GM10266 (cell line): ENCODE data around the gene DUSP10.

Experiments
- DNase-seq: peaks from one replicate; pipeline ENCODE4 v3.0.0; 2012; ENCODE audit errors: extremely low spot score
- TF ChIP-seq, protein P1 (sequence below): IDR thresholded peaks from 2 replicates; pipeline ENCODE4 v1.5.1; 2012; ENCODE audit warnings: mild to moderate bottlenecking, low read depth; ENCODE audit not compliant: control insufficient read depth, insufficient read depth; ENCODE audit errors: missing control alignments

DUSP10 gene

DNA sequence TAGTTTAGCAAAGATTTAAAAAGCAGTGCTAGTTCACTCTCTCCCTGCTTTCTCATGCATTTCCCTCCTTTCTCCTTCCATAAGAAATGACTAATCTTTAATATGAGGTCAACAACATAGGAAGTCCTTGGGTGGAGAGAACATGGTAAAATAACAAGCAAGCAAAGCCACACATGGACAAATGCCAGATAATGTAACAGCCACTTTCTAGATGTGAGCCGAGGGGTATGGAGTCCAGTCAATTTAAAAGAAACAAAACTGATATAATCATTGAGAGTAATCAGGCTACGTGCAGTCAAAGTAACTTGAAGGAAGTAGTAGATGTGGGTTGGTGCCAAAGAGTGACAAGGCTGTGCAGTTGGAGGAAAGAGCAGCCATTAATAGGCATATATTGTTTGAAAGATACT, 69.6 kb downstream of the DUSP10 start:
- DNase-seq, result no peak
- TF ChIP-seq, protein P1, sequence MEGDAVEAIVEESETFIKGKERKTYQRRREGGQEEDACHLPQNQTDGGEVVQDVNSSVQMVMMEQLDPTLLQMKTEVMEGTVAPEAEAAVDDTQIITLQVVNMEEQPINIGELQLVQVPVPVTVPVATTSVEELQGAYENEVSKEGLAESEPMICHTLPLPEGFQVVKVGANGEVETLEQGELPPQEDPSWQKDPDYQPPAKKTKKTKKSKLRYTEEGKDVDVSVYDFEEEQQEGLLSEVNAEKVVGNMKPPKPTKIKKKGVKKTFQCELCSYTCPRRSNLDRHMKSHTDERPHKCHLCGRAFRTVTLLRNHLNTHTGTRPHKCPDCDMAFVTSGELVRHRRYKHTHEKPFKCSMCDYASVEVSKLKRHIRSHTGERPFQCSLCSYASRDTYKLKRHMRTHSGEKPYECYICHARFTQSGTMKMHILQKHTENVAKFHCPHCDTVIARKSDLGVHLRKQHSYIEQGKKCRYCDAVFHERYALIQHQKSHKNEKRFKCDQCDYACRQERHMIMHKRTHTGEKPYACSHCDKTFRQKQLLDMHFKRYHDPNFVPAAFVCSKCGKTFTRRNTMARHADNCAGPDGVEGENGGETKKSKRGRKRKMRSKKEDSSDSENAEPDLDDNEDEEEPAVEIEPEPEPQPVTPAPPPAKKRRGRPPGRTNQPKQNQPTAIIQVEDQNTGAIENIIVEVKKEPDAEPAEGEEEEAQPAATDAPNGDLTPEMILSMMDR, result no peak

DNA sequence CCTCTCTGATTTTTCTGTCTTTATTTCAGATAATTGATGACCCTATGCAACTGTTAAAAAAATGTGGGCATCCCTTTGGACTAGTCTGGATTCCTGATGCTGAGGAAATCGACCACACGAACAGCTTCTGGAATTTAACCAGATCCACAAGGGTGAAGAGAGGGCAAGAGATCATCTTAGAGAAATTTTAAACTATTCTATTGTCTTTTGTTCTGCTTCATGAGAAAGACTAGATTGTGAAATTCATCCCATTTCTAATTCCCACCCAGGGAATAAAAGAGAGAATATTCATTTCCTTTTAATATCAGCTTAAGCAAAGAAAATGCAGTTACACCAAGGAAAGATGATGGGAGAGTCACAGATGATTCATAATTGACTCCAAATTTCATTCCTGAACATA, 71.8 kb downstream of the DUSP10 start:
- DNase-seq, result no peak
- TF ChIP-seq, protein P1, result no peak

- no peak for DNase-seq
- TF ChIP-seq, protein P1, result no peak
Observed at GRCh38 chr1:221669441-221669840, 72.4 kb downstream of the DUSP10 start.

- no peak for DNase-seq
- TF ChIP-seq, protein P1, result no peak
Observed at GRCh38 chr1:221667504-221667903, 74.4 kb downstream of the DUSP10 start.

DNA sequence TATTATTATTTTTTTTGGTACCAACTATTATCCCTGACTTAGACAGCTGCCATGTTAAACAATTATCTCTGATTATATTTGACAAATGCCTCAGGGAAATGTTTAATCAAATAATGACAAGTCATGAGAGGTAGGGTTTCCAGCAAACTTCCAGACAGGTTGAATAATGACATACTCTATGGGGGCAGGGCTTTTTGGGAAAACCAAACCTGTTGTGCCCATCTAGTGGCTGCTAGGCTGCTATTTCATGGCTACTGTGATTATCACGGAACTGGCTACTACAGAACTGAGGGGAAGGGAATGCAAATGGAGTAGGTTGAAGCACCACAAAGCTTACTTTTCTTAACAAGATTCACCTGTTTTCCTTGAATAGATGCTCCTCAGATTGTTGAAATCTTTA, 77.6 kb downstream of the DUSP10 start:
- no peak for DNase-seq
- TF ChIP-seq, protein P1, result no peak

- DNase-seq, result no peak
- TF ChIP-seq, protein P1, result no peak
Observed at GRCh38 chr1:221663321-221663720, 78.6 kb downstream of the DUSP10 start.

DNA sequence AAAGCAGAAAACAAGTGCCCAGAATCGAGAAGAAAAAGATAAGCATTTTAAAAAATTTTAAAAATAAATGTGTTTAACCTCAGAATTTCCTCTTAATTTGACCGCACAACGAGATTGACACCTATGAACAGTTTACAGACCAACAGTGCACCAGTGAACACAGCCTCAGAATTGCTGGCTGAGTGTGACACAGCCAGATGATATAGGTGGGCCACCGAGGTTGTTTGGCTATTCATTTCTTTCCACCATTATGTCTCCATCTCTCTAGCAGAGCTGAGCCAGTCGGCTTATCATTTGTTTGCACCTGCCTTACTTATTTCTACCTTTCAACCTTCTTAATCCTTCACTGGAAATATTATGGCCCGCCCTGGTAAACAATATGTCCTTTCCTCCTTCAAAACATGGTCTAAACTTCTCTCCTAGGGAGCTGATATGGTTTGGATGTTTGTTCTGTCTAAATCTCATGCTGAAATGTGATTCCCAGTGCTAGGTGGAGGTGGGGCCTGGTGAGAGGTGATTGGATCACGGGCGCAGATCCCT, 86.1 kb downstream of the DUSP10 start:
- no peak for DNase-seq
- TF ChIP-seq, protein P1, result no peak
